ENCODE results near the gene GDPD4.

GDPD4 gene

DNA sequence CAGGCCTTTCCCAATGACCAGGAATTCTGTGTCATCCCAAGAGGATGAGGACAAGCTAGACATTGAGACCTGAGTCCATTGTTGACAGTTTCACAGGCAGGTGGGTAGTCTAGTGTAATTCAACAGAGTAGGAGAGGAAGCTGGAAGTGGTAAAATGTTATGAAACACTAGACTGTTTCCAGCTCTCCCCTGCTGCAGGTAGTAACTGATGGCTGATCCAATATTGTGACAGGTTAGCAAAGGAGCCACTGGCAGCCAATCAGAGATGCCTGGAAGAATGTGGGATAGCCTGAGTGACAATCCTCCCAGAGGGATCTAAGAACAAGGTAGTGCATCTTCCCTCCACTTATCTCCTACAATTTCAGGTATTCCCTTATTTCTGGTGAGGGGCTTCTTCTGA is 10.6 kb upstream of the GDPD4 start:
- no peak overlapping the region for H3K4me3 ChIP-seq (ENCODE audit: low read depth, low read length)
- TF ChIP-seq, protein P1, sequence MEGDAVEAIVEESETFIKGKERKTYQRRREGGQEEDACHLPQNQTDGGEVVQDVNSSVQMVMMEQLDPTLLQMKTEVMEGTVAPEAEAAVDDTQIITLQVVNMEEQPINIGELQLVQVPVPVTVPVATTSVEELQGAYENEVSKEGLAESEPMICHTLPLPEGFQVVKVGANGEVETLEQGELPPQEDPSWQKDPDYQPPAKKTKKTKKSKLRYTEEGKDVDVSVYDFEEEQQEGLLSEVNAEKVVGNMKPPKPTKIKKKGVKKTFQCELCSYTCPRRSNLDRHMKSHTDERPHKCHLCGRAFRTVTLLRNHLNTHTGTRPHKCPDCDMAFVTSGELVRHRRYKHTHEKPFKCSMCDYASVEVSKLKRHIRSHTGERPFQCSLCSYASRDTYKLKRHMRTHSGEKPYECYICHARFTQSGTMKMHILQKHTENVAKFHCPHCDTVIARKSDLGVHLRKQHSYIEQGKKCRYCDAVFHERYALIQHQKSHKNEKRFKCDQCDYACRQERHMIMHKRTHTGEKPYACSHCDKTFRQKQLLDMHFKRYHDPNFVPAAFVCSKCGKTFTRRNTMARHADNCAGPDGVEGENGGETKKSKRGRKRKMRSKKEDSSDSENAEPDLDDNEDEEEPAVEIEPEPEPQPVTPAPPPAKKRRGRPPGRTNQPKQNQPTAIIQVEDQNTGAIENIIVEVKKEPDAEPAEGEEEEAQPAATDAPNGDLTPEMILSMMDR (IDR thresholded peaks at IDR 0.05; ENCODE audit: borderline replicate concordance, insufficient read depth, low read depth, low read length), result no peak

DNA sequence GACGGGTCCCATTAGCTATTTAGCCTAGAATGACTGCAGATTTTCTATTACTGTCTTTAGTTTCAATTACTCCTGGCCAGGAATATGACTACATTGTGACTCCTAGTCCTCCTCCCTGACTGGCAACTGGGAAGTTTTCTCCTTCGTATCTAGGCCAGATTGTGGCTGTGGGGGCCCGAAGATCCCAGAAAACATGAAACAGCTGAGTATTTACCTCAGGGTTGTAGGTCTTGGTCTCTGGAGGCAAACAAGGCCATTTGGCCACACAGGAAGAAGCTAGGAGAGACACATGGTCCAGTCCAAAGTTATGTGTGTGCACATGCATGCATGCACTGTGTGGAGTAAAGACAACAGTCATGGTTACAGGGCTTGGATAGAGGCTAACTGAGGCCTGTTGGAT is 10.2 kb upstream of the GDPD4 start:
- TF ChIP-seq, protein P1 (IDR thresholded peaks at IDR 0.05; ENCODE audit: borderline replicate concordance, insufficient read depth, low read depth, low read length), result no peak
- no peak overlapping the region for H3K4me3 ChIP-seq (ENCODE audit: low read depth, low read length)

DNA sequence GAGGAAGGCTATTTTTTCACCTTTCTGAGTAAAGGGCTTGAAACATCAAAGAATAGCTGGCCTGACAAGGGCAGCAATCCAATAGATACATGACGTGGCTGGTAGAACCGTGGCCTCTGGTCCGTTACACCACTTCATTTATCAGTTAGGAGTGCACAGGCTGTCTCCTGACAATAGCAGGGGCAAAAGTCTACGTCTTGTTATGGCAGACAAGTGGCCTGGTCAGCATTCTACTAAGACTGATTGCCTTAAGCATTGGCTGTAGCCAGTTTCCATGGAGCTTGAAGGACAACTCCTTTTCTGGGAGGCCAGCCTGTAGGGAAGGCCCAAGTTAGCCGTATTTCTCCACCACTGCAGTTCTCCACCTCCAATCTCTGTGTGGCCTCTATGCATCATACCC is 9.2 kb upstream of the GDPD4 start:
- H3K4me3 ChIP-seq (ENCODE audit: low read depth, low read length), result no peak overlapping the region

DNA sequence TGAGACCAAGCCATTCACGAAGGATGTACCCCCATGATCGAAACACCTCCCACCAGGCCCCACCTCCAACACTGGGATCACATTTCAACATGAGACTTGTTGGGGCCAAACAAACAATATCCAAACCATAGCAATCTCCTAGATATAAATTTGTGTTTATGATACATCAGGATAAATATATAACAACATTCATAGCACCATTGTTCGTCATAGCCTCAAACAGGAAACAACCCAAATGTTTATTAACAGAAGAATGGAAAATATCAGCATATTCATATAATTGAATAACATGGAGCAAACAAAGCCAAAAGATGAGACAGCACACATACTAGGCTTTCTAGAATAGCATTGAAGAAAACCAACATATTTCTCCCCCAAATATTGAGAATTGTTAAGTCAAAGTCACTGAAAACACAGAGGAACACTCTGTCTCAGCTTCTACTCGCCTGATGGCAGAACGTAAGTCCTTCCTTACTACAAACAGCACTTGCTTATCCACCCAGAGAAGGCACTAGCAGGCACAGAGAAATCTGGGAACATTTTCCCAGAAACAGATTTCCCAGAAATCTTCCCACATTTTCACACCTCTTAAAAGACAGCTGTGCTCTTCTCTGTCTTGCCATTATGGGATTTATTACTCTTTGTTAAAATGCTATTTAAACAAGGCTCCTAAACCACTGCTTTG is 8.1 kb upstream of the GDPD4 start:
- TF ChIP-seq, protein P1 (IDR thresholded peaks at IDR 0.05; ENCODE audit: borderline replicate concordance, insufficient read depth, low read depth, low read length), result no peak
- no peak overlapping the region for H3K4me3 ChIP-seq (ENCODE audit: low read depth, low read length)

More for the DNA sequence above, 9.2 kb upstream of the GDPD4 start:
- TF ChIP-seq, protein P1 (IDR thresholded peaks at IDR 0.05; ENCODE audit: borderline replicate concordance, insufficient read depth, low read depth, low read length), result no peak

DNA sequence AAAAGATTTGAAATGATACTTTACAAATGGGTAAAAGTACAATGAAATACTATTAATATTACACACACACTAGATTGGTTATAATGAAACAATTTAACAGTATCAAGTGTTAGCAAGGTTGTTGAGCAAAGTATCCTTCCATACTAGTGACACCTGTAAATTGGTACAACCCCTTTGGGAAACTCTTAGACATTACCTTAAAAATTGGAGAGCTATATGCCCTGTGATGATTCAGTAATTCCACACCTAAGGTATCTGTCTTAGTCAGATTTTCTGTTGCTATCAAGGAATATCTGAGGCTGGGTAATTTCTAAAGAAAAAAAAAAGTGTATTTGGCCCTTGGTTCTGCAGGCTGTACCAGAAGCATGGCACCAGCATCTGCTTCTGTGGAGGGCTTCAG is 7.4 kb upstream of the GDPD4 start:
- H3K4me3 ChIP-seq (ENCODE audit: low read depth, low read length), result no peak overlapping the region
- TF ChIP-seq, protein P1 (IDR thresholded peaks at IDR 0.05; ENCODE audit: borderline replicate concordance, insufficient read depth, low read depth, low read length), result no peak

DNA sequence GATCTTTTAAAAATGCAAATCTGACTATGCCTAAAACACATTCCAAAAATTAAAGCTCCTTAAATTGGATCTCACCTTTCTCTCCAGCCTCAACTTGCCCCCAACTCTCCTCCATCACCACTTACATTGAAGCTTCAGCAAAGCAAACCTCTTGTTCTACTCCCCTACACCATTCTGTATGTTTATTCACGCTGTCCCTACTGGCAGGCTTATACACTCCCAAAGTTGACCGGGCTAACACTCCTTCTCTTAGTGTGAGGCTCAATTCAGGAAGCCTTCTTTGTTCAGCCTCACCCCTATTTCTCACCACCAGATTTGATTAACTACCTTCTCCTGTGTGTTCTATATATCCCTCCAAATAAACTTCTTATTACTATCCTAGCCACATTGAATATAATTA is 1.8 kb upstream of the GDPD4 start:
- no peak overlapping the region for H3K4me3 ChIP-seq (ENCODE audit: low read depth, low read length)
- TF ChIP-seq, protein P1 (IDR thresholded peaks at IDR 0.05; ENCODE audit: borderline replicate concordance, insufficient read depth, low read depth, low read length), result no peak

DNA sequence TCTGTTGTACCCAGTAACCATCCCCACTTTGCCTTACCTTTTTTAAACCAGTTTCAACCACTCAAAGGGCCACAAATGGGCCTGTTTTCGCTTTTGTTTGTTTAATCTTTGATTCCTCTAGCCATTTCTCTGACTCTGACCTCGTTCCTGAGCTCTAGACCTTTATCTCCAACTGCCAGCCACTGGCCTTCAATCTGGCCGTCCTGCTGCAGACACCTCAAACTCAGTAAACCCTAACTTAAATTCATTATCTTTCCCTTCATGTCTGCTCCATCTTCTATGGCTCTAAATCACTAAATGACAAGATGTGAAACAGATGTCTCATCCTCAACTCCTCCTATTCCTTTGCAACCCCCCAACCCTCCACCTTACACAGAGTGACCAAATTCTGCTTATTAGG is 1.3 kb upstream of the GDPD4 start:
- H3K4me3 ChIP-seq (ENCODE audit: low read depth, low read length), result no peak overlapping the region
- TF ChIP-seq, protein P1 (IDR thresholded peaks at IDR 0.05; ENCODE audit: borderline replicate concordance, insufficient read depth, low read depth, low read length), result no peak

Measured in GM12875 (cell line).